Endothelial cell of umbilical vein (primary cell): ENCODE measurements around the gene EIF3A. TPM values are rescaled to one million over a fixed set of nuclear protein-coding genes. Genes with fewer than 3 reads are reported as not detected.

Experiments
- BruUV-seq: library from RNA; stranded (reverse); fragments of 400-500 nt; replicated peaks from 2 replicates; lab custom pipeline; 2021; lab: Mats Ljungman, UMichigan
- CTCF ChIA-PET: fragments of 300-600, 350-600 bp; sonication (Branson Sonifier 250); formaldehyde crosslinking; loops from one replicate; lab custom pipeline; 2021; ENCODE audit warnings: antibody characterized with exemption, inconsistent platforms; lab: Charles Lee
- POLR2A ChIA-PET: fragments of 300-600, 350-600 bp; sonication (Branson Sonifier 250); formaldehyde crosslinking; loops from one replicate; lab custom pipeline; 2021; ENCODE audit warnings: antibody characterized with exemption, inconsistent platforms; lab: Charles Lee
- DNase-seq: peaks from one replicate; pipeline ENCODE4 v3.0.0-alpha.2; 2011; ENCODE audit warnings: low read depth, low spot score
- FAIRE-seq: peaks from 2 replicates; lab custom pipeline; 2011; peaks lifted over from hg19 to GRCh38; lab: Jason Lieb, UNC
- H2AFZ ChIP-seq: 2 replicates; pipeline ENCODE4 v1.6.0; 2012; ENCODE audit warnings: low read depth, low read length, control low read depth, inconsistent platforms
- H3K27ac ChIP-seq: 2 replicates; pipeline ENCODE4 v1.5.1; 2011; ENCODE audit warnings: low read depth, mild to moderate bottlenecking, control low read depth, low read length, moderate library complexity; ENCODE audit not compliant: insufficient read depth
- H3K27me3 ChIP-seq, 2 experiments: 2 replicates each; pipeline versions ENCODE4 v1.6.0 to v1.6.1; 2011; ENCODE audit warnings: low read length in 2 of 2, mixed read lengths in 1 of 2; ENCODE audit not compliant: control insufficient read depth in 2 of 2, insufficient read depth in 2 of 2
- H3K36me3 ChIP-seq, 2 experiments: 2 replicates in 1 of 2; 3 replicates in 1 of 2; pipeline ENCODE4 v1.5.1; 2011; ENCODE audit warnings: low read length in 2 of 2, mild to moderate bottlenecking in 1 of 2, moderate library complexity in 1 of 2; ENCODE audit not compliant: control insufficient read depth in 2 of 2, insufficient read depth in 2 of 2; ENCODE audit errors: extremely low read depth in 1 of 2
- H3K4me1 ChIP-seq: 3 replicates; pipeline ENCODE4 v1.5.1; 2011; ENCODE audit warnings: mild to moderate bottlenecking, low read length; ENCODE audit not compliant: control insufficient read depth, insufficient read depth; ENCODE audit errors: extremely low read depth
- H3K4me2 ChIP-seq: 2 replicates; pipeline ENCODE4 v1.6.1; 2011; ENCODE audit warnings: low read length, control low read depth, mixed read lengths; ENCODE audit not compliant: insufficient read depth
- H3K4me3 ChIP-seq, 3 experiments: fragments of 200-600 bp in 1 of 3; sonication (generic), shearing (Covaris generic) in 1 of 3; replicated peaks in 1 of 3; 2 replicates each; pipeline ENCODE4 v1.5.1; 2011 to 2016; ENCODE audit warnings: control low read depth in 3 of 3, low read length in 3 of 3, mild to moderate bottlenecking in 2 of 3, inconsistent platforms in 1 of 3, low read depth in 1 of 3, moderate library complexity in 1 of 3; ENCODE audit not compliant: insufficient read depth in 1 of 3
- H3K79me2 ChIP-seq: 2 replicates; pipeline ENCODE4 v1.6.0; 2012; ENCODE audit warnings: low read length, inconsistent platforms; ENCODE audit not compliant: control insufficient read depth, insufficient read depth
- H3K9ac ChIP-seq: replicated peaks from 2 replicates; pipeline ENCODE3; 2011; ENCODE audit warnings: low read length, control low read depth; ENCODE audit not compliant: insufficient read depth; ENCODE audit errors: extremely low read depth
- H3K9me1 ChIP-seq: replicated peaks from 3 replicates; pipeline ENCODE4 v1.6.0; 2011; ENCODE audit warnings: mild to moderate bottlenecking, low read length; ENCODE audit not compliant: control insufficient read depth, insufficient read depth; ENCODE audit errors: extremely low read depth
- H3K9me3 ChIP-seq: replicated peaks from 2 replicates; pipeline ENCODE4 v1.5.1; 2012; ENCODE audit warnings: low read length, inconsistent platforms; ENCODE audit not compliant: control insufficient read depth, insufficient read depth
- H4K20me1 ChIP-seq: replicated peaks from 2 replicates; pipeline ENCODE3; 2011; ENCODE audit warnings: mild to moderate bottlenecking, low read length; ENCODE audit not compliant: control insufficient read depth, insufficient read depth; ENCODE audit errors: extremely low read depth
- FOS ChIP-seq: IDR thresholded peaks from 2 replicates; pipeline ENCODE4 v1.6.1; 2011; ENCODE audit warnings: mild to moderate bottlenecking, low read length, moderate library complexity, borderline replicate concordance; ENCODE audit not compliant: insufficient read depth
- GATA2 ChIP-seq: IDR thresholded peaks from 2 replicates; pipeline ENCODE4 v1.7.0; 2011; ENCODE audit warnings: low read depth, mild to moderate bottlenecking, moderate library complexity, mixed read lengths, low read length; ENCODE audit not compliant: insufficient read length, insufficient read depth
- JUN ChIP-seq: IDR thresholded peaks from 2 replicates; pipeline ENCODE4 v1.6.1; 2011; ENCODE audit warnings: borderline replicate concordance, low read depth; ENCODE audit not compliant: insufficient read length, insufficient read depth
- POLR2AphosphoS5 ChIP-seq: IDR thresholded peaks from 2 replicates; pipeline ENCODE4 v1.6.1; 2012; ENCODE audit warnings: low read depth, mild to moderate bottlenecking, control low read depth, low read length, moderate library complexity; ENCODE audit not compliant: insufficient read depth
- dilution Hi-C: fragments of 300-500 bp; cut with MboI; formaldehyde crosslinking; loops from one replicate; pipeline ENCODE4 v1.15.0; 2019; ENCODE audit warnings: low sequenced_read_pairs; ENCODE audit not compliant: extremely low pct_ligation_motif_present
- intact Hi-C: fragments of 100-400 bp; cut with micrococcal nuclease; formaldehyde crosslinking; loops from one replicate; pipeline ENCODE4 v1.10.0; 2022
- polyA plus RNA-seq, 4 experiments: library from polyadenylated mRNA; depleted of rRNA in 3 of 4; stranded (reverse) in 3 of 4; unstranded in 1 of 4; fragments of >200 nt; gene quantifications; 2 replicates each; pipeline versions ENCODE4 v1.2.1 to v1.2.3, GENCODE V29; 2011 to 2012; ENCODE audit warnings: missing spikeins in 1 of 4
- total RNA-seq: library from RNA; stranded (reverse); gene quantifications from 2 replicates; pipeline ENCODE4 v1.2.3, GENCODE V29; 2021

Gene EIF3A
- total and polyA plus RNA-seq, 2 donors (not counting 3 experiments of a cell fraction or from before 2014, with no cell fraction given), result 27.6 to 159 TPM

DNA sequence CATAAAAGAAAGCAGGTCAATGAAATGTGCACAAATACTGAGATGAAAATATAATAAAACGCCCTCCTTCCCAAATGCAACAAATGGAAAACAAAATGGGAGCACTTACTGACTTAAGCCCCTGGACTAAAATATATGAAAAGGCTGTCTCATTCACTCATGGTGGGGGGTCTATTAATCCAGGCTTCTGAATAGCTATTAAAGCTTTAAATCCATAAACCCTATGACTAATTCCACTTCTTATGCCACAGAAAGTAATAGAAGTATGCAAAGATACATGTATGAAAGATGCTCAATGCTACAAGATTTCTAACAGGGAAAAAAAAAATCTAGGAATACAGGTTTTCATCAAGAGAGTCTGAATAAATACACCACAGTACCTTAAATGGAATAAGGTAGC is 20.5 kb downstream of the EIF3A start:
- peaks cover 45 to 56% of the 10 kb centered on the region in 2 experiments for H3K36me3 ChIP-seq
- H4K20me1 ChIP-seq, result peaks cover 5% of the 10 kb centered on the region
- dilution Hi-C loops, result no loop called here

DNA sequence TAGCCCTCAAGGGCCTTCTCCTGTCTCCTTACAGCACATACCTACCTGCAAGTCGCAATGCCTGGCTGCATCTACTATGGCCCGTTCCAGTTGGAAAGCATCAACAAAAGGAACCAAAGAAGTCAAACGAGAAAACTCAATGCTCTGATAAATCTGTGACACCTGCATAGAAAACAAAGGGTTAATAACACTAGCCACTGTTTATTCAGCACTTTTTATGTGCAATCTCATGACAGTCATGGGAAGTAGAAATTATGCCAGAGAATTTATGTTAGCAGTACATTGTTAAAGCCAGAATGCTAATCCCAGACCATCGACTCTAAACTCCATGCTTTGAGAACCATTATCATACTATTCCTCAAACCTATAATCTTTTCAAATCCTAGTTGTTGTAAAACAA is 21.1 kb downstream of the EIF3A start:
- dilution Hi-C loops, result no loop called here
- H3K36me3 ChIP-seq, result peaks cover 45 to 53% of the 10 kb centered on the region in 2 experiments

More for the DNA sequence above, 20.5 kb downstream of the EIF3A start:
- no peak overlapping the region for H3K9ac ChIP-seq
- no peaks in the 10 kb centered on the region for H3K9me1 ChIP-seq
- FAIRE-seq (no peak), DNase-seq (no peak)
- no peak overlapping the region for H3K4me3 ChIP-seq
- no peaks in the 10 kb centered on the region for H3K4me1 ChIP-seq
- intact Hi-C loops, result loop anchor here (2.0 to 10.0 kb wide), 2 partner anchors 15 to 515 kb away; no protein-coding TSS in a partner anchor
- no peak overlapping the region for H2AFZ ChIP-seq
- no peak for TF ChIP-seq GATA2
- BruUV-seq, result no TSS peak
- H3K4me2 ChIP-seq, result no peak overlapping the region
- ChIA-PET CTCF (no interaction called here), POLR2A (interaction anchor here (0.6 kb wide), 1 partner anchor 1623 kb away, joined by 4 read pairs; no protein-coding TSS in a partner anchor)
- no peaks in the 10 kb centered on the region for H3K9me3 ChIP-seq
- H3K27me3 ChIP-seq, result no peaks in the 10 kb centered on the region
- H3K79me2 ChIP-seq, result peaks cover 76% of the 10 kb centered on the region
- H3K27ac ChIP-seq, result no peak overlapping the region

More for the DNA sequence above, 21.1 kb downstream of the EIF3A start:
- H2AFZ ChIP-seq, result no peak overlapping the region
- H3K27me3 ChIP-seq, result no peaks in the 10 kb centered on the region
- CTCF ChIA-PET, result no interaction called here
- DNase-seq, result no peak
- FAIRE-seq, result no peak
- no peaks in the 10 kb centered on the region for H3K9me3 ChIP-seq
- peaks cover 5% of the 10 kb centered on the region for H4K20me1 ChIP-seq
- BruUV-seq, result no TSS peak
- H3K9ac ChIP-seq, result no peak overlapping the region
- intact Hi-C loops, result no loop called here
- no peak overlapping the region for H3K4me2 ChIP-seq
- H3K9me1 ChIP-seq, result no peaks in the 10 kb centered on the region
- H3K27ac ChIP-seq, result no peak overlapping the region
- no peak for TF ChIP-seq GATA2
- TF ChIP-seq JUN, result no peak
- TF ChIP-seq POLR2AphosphoS5, result no peak
- no peak for TF ChIP-seq FOS
- no peaks in the 10 kb centered on the region for H3K4me1 ChIP-seq
- H3K4me3 ChIP-seq, result no peak overlapping the region
- POLR2A ChIA-PET, result no interaction called here
- peaks cover 73% of the 10 kb centered on the region for H3K79me2 ChIP-seq
